CD4-positive, alpha-beta memory T cell (primary cell): ENCODE data around the gene PPP1R12B. TPM values are rescaled to one million over a fixed set of nuclear protein-coding genes. Genes with fewer than 3 reads are reported as not detected.
A peak's percentile ranks its signal among the peaks of the same experiment; 100 is the strongest.

Experiments
- CTCF ChIA-PET: fragments of 350-600 bp; sonication (Branson Sonifier 250); formaldehyde crosslinking; loops from one replicate; lab custom pipeline; 2021; ENCODE audit warnings: inconsistent platforms; ENCODE audit not compliant: partially characterized antibody; lab: Charles Lee
- POLR2A ChIA-PET: fragments of 350-600 bp; sonication (Branson Sonifier 250); formaldehyde crosslinking; loops from one replicate; lab custom pipeline; 2021; ENCODE audit not compliant: partially characterized antibody; lab: Charles Lee
- DNase-seq, 5 donors: peaks; one replicate each; pipeline versions ENCODE4 v3.0.0 to v3.0.0-alpha.2; 2020 to 2022; ENCODE audit warnings: mixed read lengths in 1 of 5
- H3K27ac ChIP-seq: one replicate; pipeline ENCODE4 v1.7.0; 2013; ENCODE audit warnings: low read depth, low read length
- H3K27me3 ChIP-seq: 2 replicates; pipeline ENCODE4 v1.7.0; 2013; ENCODE audit warnings: mild to moderate bottlenecking, low read length, moderate library complexity; ENCODE audit not compliant: insufficient read depth
- H3K36me3 ChIP-seq: 2 replicates; pipeline ENCODE4 v1.7.0; 2013; ENCODE audit warnings: mild to moderate bottlenecking, low read length, moderate library complexity; ENCODE audit not compliant: insufficient read depth
- H3K4me1 ChIP-seq: 2 replicates; pipeline ENCODE4 v1.7.0; 2013; ENCODE audit warnings: mild to moderate bottlenecking, low read length, moderate library complexity; ENCODE audit not compliant: insufficient read depth
- H3K4me3 ChIP-seq, 2 donors: one replicate each; pipeline ENCODE4 v1.7.0; 2013; ENCODE audit warnings: low read length in 2 of 2, mild to moderate bottlenecking in 1 of 2
- H3K9me3 ChIP-seq, 2 donors: one replicate each; pipeline ENCODE4 v1.7.0; 2013; ENCODE audit warnings: low read length in 2 of 2, control low read depth in 1 of 2; ENCODE audit not compliant: control insufficient read depth in 1 of 2
- H3K27ac Mint-ChIP-seq, 7 donors: one replicate each; pipeline ENCODE4 v1.8.0; 2020 to 2021; ENCODE audit warnings: mixed read lengths in 7 of 7, mild to moderate bottlenecking in 6 of 7, inconsistent platforms in 3 of 7, moderate library complexity in 3 of 7
- H3K27me3 Mint-ChIP-seq, 2 donors: one replicate each; pipeline ENCODE4 v1.8.0; 2020 to 2021; ENCODE audit warnings: mixed read lengths in 2 of 2
- H3K36me3 Mint-ChIP-seq, 2 donors: one replicate each; pipeline ENCODE4 v1.8.0; 2020 to 2021; ENCODE audit warnings: mixed read lengths in 2 of 2, inconsistent platforms in 1 of 2, mild to moderate bottlenecking in 1 of 2
- H3K4me1 Mint-ChIP-seq, 4 donors: one replicate each; pipeline ENCODE4 v1.8.0; 2020 to 2021; ENCODE audit warnings: mixed read lengths in 4 of 4, mild to moderate bottlenecking in 1 of 4
- H3K4me3 Mint-ChIP-seq, 8 donors: one replicate each; pipeline ENCODE4 v1.8.0; 2020 to 2021; ENCODE audit warnings: mixed read lengths in 8 of 8, mild to moderate bottlenecking in 7 of 8, moderate library complexity in 6 of 8, inconsistent platforms in 3 of 8
- H3K9me3 Mint-ChIP-seq, 8 donors: one replicate each; pipeline ENCODE4 v1.8.0; 2020 to 2021; ENCODE audit warnings: mixed read lengths in 8 of 8, mild to moderate bottlenecking in 5 of 8, inconsistent platforms in 3 of 8, moderate library complexity in 1 of 8
- intact Hi-C: fragments of 100-400 bp; cut with micrococcal nuclease; formaldehyde crosslinking; loops from one replicate; pipeline ENCODE4 v1.15.1; 2023
- polyA plus RNA-seq, 2 donors: library from polyadenylated mRNA; unstranded; fragments of 300-500 nt; fragmentation: Illumina TruSeq; gene quantifications; one replicate each; pipeline ENCODE4 v1.2.3, GENCODE V29; 2021
- total RNA-seq, 2 experiments: library from RNA; stranded (reverse); gene quantifications; one replicate each; pipeline ENCODE4 v1.2.3, GENCODE V29; 2021

The PPP1R12B gene
- total and polyA plus RNA-seq, 4 experiments from 2014 or later: 1.9 to 33.7 (median 17.0) TPM

- DNase-seq: no peak
- Mint-ChIP-seq H3K27me3 (no peaks in the 10 kb centered on the region), H3K4me3 (no peak overlapping the region), H3K27ac (peak overlapping the region in 1 of 7 donors; percentile 50), H3K4me1 (peaks cover 0 to 1% (median under 1%) of the 10 kb centered on the region in 4 donors), H3K36me3 (peaks cover 31 to 51% of the 10 kb centered on the region in 2 donors), H3K9me3 (no peaks in the 10 kb centered on the region)
- Histone ChIP-seq H3K4me1 (no peaks in the 10 kb centered on the region), H3K4me3 (no peak overlapping the region), H3K9me3 (no peaks in the 10 kb centered on the region), H3K36me3 (peaks cover 5% of the 10 kb centered on the region), H3K27ac (no peak overlapping the region), H3K27me3 (no peaks in the 10 kb centered on the region)
- ChIA-PET CTCF (no interaction called here), POLR2A (no interaction called here)
- intact Hi-C loops: no loop called here
Observed at GRCh38 chr1:202567738-202568137, 219.2 kb downstream of the PPP1R12B start.

GRCh38 chr1:202568410-202568809 is 219.9 kb downstream of the PPP1R12B start:
- Histone ChIP-seq H3K4me3 (no peak overlapping the region), H3K27me3 (no peaks in the 10 kb centered on the region), H3K27ac (no peak overlapping the region), H3K36me3 (no peaks in the 10 kb centered on the region), H3K9me3 (no peaks in the 10 kb centered on the region), H3K4me1 (no peaks in the 10 kb centered on the region)
- H3K4me3 Mint-ChIP-seq: no peak overlapping the region
- H3K27me3 Mint-ChIP-seq: no peaks in the 10 kb centered on the region
- H3K27ac Mint-ChIP-seq: no peak overlapping the region
- POLR2A ChIA-PET: no interaction called here
- no peaks in the 10 kb centered on the region for H3K9me3 Mint-ChIP-seq
- intact Hi-C loops: no loop called here
- no peak for DNase-seq
- peaks cover 0 to 1% (median under 1%) of the 10 kb centered on the region in 4 donors for H3K4me1 Mint-ChIP-seq
- peaks cover 37 to 47% of the 10 kb centered on the region in 2 donors for H3K36me3 Mint-ChIP-seq
- CTCF ChIA-PET: no interaction called here

GRCh38 chr1:202568826-202569225 is 220.3 kb downstream of the PPP1R12B start:
- Histone ChIP-seq H3K4me3 (no peak overlapping the region), H3K4me1 (no peaks in the 10 kb centered on the region), H3K27ac (no peak overlapping the region), H3K9me3 (no peaks in the 10 kb centered on the region), H3K27me3 (no peaks in the 10 kb centered on the region), H3K36me3 (no peaks in the 10 kb centered on the region)
- peaks cover 0 to 1% (median under 1%) of the 10 kb centered on the region in 4 donors for H3K4me1 Mint-ChIP-seq
- ChIA-PET POLR2A (no interaction called here), CTCF (interaction anchor here (1.6 kb wide), 1 partner anchor 151 kb away, joined by 4 read pairs; no protein-coding TSS in a partner anchor)
- DNase-seq: no peak
- intact Hi-C loops: no loop called here
- no peaks in the 10 kb centered on the region for H3K9me3 Mint-ChIP-seq
- peaks cover 41 to 47% of the 10 kb centered on the region in 2 donors for H3K36me3 Mint-ChIP-seq
- H3K4me3 Mint-ChIP-seq: no peak overlapping the region
- no peaks in the 10 kb centered on the region for H3K27me3 Mint-ChIP-seq
- no peak overlapping the region for H3K27ac Mint-ChIP-seq

GRCh38 chr1:202569393-202570322 is 221.2 kb downstream of the PPP1R12B start:
- H3K27ac Mint-ChIP-seq: no peak overlapping the region
- intact Hi-C loops: no loop called here
- POLR2A ChIA-PET: no interaction called here

GRCh38 chr1:202571719-202572339 is 223.3 kb downstream of the PPP1R12B start:
- no peak overlapping the region for H3K4me3 Mint-ChIP-seq
- no peak overlapping the region for H3K27ac Mint-ChIP-seq
- H3K4me1 Mint-ChIP-seq: no peaks in the 10 kb centered on the region
- H3K9me3 Mint-ChIP-seq: no peaks in the 10 kb centered on the region
- Histone ChIP-seq H3K4me3 (no peak overlapping the region), H3K36me3 (no peaks in the 10 kb centered on the region), H3K4me1 (no peaks in the 10 kb centered on the region), H3K27me3 (no peaks in the 10 kb centered on the region), H3K9me3 (no peaks in the 10 kb centered on the region), H3K27ac (no peak overlapping the region)
- ChIA-PET POLR2A (no interaction called here), CTCF (interaction anchor here (0.8 to 2.3 kb wide), 9 partner anchors 10 to 230 kb away, joined by 3 to 12 read pairs (median 4); partner anchors contain the start of gene UBE2T)
- H3K36me3 Mint-ChIP-seq: peaks cover 37 to 51% of the 10 kb centered on the region in 2 donors
- intact Hi-C loops: loop anchor here (1.0 kb wide), 1 partner anchor 230 kb away; no protein-coding TSS in a partner anchor
- peak in 4 of 5 donors; percentile 11 to 18 (median 12) for DNase-seq
- no peaks in the 10 kb centered on the region for H3K27me3 Mint-ChIP-seq

More at GRCh38 chr1:202569393-202570322, 221.2 kb downstream of the PPP1R12B start:
- no peaks in the 10 kb centered on the region for H3K9me3 Mint-ChIP-seq
- H3K4me3 Mint-ChIP-seq: no peak overlapping the region
- no peaks in the 10 kb centered on the region for H3K27me3 Mint-ChIP-seq
- H3K27me3 ChIP-seq: no peaks in the 10 kb centered on the region
- no peak overlapping the region for H3K27ac ChIP-seq
- no peaks in the 10 kb centered on the region for H3K9me3 ChIP-seq
- H3K4me1 Mint-ChIP-seq: peaks cover 0 to 1% (median under 1%) of the 10 kb centered on the region in 4 donors
- H3K36me3 ChIP-seq: no peaks in the 10 kb centered on the region
- no peaks in the 10 kb centered on the region for H3K4me1 ChIP-seq
- H3K36me3 Mint-ChIP-seq: peaks cover 41 to 43% of the 10 kb centered on the region in 2 donors
- DNase-seq: no peak
- CTCF ChIA-PET: interaction anchor here (1.0 to 1.6 kb wide), 2 partner anchors 12 to 150 kb away, joined by 3 to 4 read pairs; no protein-coding TSS in a partner anchor
- no peak overlapping the region for H3K4me3 ChIP-seq

- CTCF ChIA-PET: interaction anchor here (1.9 to 2.1 kb wide), 2 partner anchors 14 to 231 kb away, joined by 8 read pairs; partner anchors contain the start of gene UBE2T
- intact Hi-C loops: no loop called here
- Histone ChIP-seq H3K27me3 (no peaks in the 10 kb centered on the region), H3K36me3 (no peaks in the 10 kb centered on the region), H3K27ac (no peak overlapping the region), H3K4me1 (no peaks in the 10 kb centered on the region), H3K4me3 (no peak overlapping the region), H3K9me3 (no peaks in the 10 kb centered on the region)
- Mint-ChIP-seq H3K36me3 (peaks cover 29 to 44% of the 10 kb centered on the region in 2 donors), H3K9me3 (no peaks in the 10 kb centered on the region), H3K27ac (no peak overlapping the region), H3K4me3 (no peak overlapping the region), H3K4me1 (no peaks in the 10 kb centered on the region), H3K27me3 (no peaks in the 10 kb centered on the region)
- POLR2A ChIA-PET: no interaction called here
- DNase-seq: no peak
Observed at GRCh38 chr1:202572867-202573266, 224.4 kb downstream of the PPP1R12B start.
